Measurements from ENCODE around the gene SNX13.

SNX13 gene

DNA sequence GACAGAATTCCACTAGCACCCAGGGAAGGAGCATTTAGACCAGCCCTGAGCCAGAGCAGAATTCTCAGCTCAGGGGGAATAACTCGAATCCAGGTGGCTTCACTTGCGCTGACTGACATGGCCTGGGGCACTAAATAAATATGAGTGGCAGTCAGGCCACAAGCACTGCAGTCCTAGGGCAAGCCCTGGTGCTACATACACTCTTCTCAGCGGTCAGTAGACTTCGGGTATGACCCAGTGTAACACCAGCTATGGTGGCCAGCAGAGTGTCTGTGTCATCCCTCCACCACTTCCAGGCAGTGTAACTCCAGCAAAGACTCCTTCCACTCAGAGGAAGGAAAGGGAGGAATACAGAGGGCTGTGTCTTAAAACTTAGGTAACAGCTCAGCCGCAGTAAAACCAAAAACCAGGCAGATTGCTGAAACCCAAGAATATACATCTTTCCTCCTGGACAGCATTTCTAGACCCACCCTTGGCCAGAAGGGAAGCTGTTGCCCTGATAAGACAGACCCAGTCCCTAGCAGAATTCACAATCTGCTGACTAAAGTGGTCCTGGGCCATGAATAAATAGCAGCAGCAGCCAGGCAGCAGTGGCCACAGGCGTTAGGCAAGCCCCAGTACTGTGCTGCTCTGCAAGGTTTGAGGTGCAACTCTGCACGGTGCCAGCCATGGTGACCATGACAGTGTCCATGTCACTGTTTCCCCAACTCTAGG, 77.0 kb downstream of the SNX13 start:
- H3K27ac ChIP-seq: no peak overlapping the region
- no peak overlapping the region for H3K4me3 ChIP-seq (ENCODE audit: low read depth, low read length)
- no peaks in the 10 kb centered on the region for H3K9me3 ChIP-seq (ENCODE audit: severe bottlenecking)
- DNase-seq: no peak
- H3K27me3 ChIP-seq (ENCODE audit: insufficient read depth, low read depth, severe bottlenecking): no peaks in the 10 kb centered on the region
- H3K36me3 ChIP-seq: peaks cover 3% of the 10 kb centered on the region
- TF ChIP-seq, protein P1, sequence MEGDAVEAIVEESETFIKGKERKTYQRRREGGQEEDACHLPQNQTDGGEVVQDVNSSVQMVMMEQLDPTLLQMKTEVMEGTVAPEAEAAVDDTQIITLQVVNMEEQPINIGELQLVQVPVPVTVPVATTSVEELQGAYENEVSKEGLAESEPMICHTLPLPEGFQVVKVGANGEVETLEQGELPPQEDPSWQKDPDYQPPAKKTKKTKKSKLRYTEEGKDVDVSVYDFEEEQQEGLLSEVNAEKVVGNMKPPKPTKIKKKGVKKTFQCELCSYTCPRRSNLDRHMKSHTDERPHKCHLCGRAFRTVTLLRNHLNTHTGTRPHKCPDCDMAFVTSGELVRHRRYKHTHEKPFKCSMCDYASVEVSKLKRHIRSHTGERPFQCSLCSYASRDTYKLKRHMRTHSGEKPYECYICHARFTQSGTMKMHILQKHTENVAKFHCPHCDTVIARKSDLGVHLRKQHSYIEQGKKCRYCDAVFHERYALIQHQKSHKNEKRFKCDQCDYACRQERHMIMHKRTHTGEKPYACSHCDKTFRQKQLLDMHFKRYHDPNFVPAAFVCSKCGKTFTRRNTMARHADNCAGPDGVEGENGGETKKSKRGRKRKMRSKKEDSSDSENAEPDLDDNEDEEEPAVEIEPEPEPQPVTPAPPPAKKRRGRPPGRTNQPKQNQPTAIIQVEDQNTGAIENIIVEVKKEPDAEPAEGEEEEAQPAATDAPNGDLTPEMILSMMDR (IDR thresholded peaks at IDR 0.05; ENCODE audit: low read depth, low read length): no peak

- Histone ChIP-seq H3K27ac (no peak overlapping the region), H3K36me3 (no peaks in the 10 kb centered on the region), H3K27me3 (ENCODE audit: insufficient read depth, low read depth, severe bottlenecking) (no peaks in the 10 kb centered on the region), H3K4me3 (ENCODE audit: low read depth, low read length) (no peak overlapping the region), H3K9me3 (ENCODE audit: severe bottlenecking) (no peaks in the 10 kb centered on the region)
- DNase-seq: no peak
- TF ChIP-seq, protein P1 (IDR thresholded peaks at IDR 0.05; ENCODE audit: low read depth, low read length): no peak
Observed at GRCh38 chr7:17856251-17856650, 84.0 kb downstream of the SNX13 start.

DNA sequence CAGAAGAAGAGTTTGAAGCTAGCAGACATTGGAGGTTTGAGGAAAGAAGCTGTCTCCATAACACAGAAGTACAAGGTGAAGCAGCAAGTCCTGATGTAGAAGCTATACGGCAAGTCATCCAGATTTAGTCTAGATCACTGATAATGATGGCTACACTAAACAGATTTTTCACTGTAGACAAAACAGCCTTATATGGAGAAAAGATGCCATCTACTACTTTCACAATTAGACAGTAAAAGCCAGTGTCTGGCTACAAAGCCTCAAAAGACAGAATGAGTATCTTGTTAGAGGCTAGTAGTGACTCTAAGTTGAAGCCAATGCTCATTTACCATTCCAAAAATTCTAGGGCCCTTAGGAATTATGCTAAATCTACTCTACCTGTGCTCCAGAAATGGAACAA, 85.1 kb downstream of the SNX13 start:
- Histone ChIP-seq H3K4me3 (ENCODE audit: low read depth, low read length) (no peak overlapping the region), H3K9me3 (ENCODE audit: severe bottlenecking) (no peaks in the 10 kb centered on the region), H3K36me3 (no peaks in the 10 kb centered on the region), H3K27ac (no peak overlapping the region), H3K27me3 (ENCODE audit: insufficient read depth, low read depth, severe bottlenecking) (no peaks in the 10 kb centered on the region)
- TF ChIP-seq, protein P1 (IDR thresholded peaks at IDR 0.05; ENCODE audit: low read depth, low read length): no peak
- no peak for DNase-seq

DNA sequence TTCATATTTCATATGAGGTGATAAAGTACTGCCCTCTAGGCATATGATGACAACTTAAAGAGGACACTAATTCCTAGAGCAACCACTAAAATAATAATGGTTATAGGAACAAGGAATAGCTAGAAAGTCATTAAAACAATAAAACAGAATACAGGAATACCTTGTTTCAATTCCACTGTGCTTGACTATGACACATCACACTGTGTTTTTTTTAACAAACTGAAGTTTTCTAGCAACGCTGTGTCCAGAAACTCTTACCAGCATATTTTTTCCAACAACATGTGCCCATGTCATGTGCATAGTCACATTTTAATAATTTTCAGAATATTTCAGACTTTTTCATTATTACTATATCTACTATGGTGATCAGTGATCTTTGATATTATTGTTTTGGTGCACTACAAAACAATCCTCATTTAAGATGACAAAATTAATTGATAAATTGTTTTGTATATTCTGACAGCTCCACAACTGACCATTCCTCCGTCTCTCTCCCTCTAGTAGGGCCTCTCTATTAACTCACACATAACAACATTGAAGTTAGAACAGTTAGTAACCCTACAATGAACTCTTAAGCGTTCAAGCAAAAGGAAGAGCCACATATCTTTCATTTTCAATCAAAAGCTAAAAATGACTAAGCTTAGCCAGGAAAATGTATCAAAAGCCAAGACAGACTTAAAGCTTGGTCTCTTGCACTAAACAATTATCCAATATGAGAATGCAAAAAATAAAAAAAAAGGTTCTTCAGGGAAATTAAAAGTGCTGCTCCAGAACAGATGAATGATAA, 85.8 kb downstream of the SNX13 start:
- TF ChIP-seq, protein P1 (IDR thresholded peaks at IDR 0.05; ENCODE audit: low read depth, low read length): no peak
- no peaks in the 10 kb centered on the region for H3K27me3 ChIP-seq (ENCODE audit: insufficient read depth, low read depth, severe bottlenecking)
- H3K9me3 ChIP-seq (ENCODE audit: severe bottlenecking): no peaks in the 10 kb centered on the region
- DNase-seq: no peak
- no peak overlapping the region for H3K4me3 ChIP-seq (ENCODE audit: low read depth, low read length)
- no peaks in the 10 kb centered on the region for H3K36me3 ChIP-seq
- no peak overlapping the region for H3K27ac ChIP-seq

DNA sequence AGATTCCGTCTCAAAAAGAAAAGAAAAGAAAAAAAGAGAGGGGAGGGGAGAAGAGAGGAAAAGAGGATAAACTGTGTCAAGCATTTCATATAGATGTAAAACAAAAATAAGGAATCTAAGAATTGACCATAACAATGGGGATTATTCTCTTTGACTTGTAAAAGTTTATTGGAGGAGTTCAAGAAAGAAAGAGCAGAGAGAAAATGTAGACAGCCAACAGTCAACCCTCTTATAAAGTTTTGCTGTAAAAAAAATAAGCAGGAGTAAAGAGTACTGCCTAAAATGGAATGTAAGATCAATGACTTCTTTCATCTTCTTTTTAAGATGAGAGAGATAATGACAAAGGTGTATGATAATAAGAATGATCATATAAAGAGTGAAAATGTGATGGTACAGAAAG, 87.9 kb downstream of the SNX13 start:
- DNase-seq: no peak
- Histone ChIP-seq H3K9me3 (ENCODE audit: severe bottlenecking) (no peaks in the 10 kb centered on the region), H3K27me3 (ENCODE audit: insufficient read depth, low read depth, severe bottlenecking) (no peaks in the 10 kb centered on the region), H3K4me3 (ENCODE audit: low read depth, low read length) (no peak overlapping the region), H3K36me3 (no peaks in the 10 kb centered on the region; the same call in 1 of the 2 replicates), H3K27ac (no peak overlapping the region)
- TF ChIP-seq, protein P1 (IDR thresholded peaks at IDR 0.05; ENCODE audit: low read depth, low read length): no peak
